ENCODE results near the gene TIPIN. TPM values are rescaled to one million over a fixed set of nuclear protein-coding genes. Genes with fewer than 3 reads are reported as not detected.

TIPIN gene, protein sequence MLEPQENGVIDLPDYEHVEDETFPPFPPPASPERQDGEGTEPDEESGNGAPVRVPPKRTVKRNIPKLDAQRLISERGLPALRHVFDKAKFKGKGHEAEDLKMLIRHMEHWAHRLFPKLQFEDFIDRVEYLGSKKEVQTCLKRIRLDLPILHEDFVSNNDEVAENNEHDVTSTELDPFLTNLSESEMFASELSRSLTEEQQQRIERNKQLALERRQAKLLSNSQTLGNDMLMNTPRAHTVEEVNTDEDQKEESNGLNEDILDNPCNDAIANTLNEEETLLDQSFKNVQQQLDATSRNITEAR
- total RNA-seq: 4.6 TPM
- long read RNA-seq, partial matches to known transcripts: 0 of 5 reads
- long read RNA-seq, other reads (novel, unspliced or antisense): 4 of 5 reads

GRCh38 chr15:66356359-66357236, at the start of gene TIPIN:
Gene TIPIN, minus strand, starts transcription at chr15:66356685. Its CDS starts 3,738 bp downstream, at chr15:66352947.
- peak within 1 kb of the TSS; percentile 75 for H3K27ac ChIP-seq
- peak; percentile 98 for DNase-seq
- H3K4me1 ChIP-seq: no peaks in the 10 kb centered on the region
- H3K9me3 ChIP-seq: no peaks in the 10 kb centered on the region
- no peak for TF ChIP-seq CTCF (IDR thresholded peaks at IDR 0.05)
- peak; percentile 100 for ATAC-seq
- intact Hi-C loops (cut with DNase I): no loop called here
- peaks cover 8% of the 10 kb centered on the region for H3K36me3 ChIP-seq
- H3K4me3 ChIP-seq: peak within 1 kb of the TSS; percentile 62
- H3K27me3 ChIP-seq: no peaks in the 10 kb centered on the region

GRCh38 chr15:66405615-66406014, 49.1 kb upstream of the TIPIN start:
- ATAC-seq (no peak), DNase-seq (no peak)
- no peaks in the 10 kb centered on the region for H3K36me3 ChIP-seq
- intact Hi-C loops (cut with DNase I): no loop called here
- H3K9me3 ChIP-seq: no peaks in the 10 kb centered on the region
- no peak overlapping the region for H3K4me3 ChIP-seq
- peak overlapping the region; percentile 51 for H3K27ac ChIP-seq
- H3K4me1 ChIP-seq: peaks cover 35% of the 10 kb centered on the region
- H3K27me3 ChIP-seq: no peaks in the 10 kb centered on the region
- TF ChIP-seq CTCF (IDR thresholded peaks at IDR 0.05): no peak

DNA sequence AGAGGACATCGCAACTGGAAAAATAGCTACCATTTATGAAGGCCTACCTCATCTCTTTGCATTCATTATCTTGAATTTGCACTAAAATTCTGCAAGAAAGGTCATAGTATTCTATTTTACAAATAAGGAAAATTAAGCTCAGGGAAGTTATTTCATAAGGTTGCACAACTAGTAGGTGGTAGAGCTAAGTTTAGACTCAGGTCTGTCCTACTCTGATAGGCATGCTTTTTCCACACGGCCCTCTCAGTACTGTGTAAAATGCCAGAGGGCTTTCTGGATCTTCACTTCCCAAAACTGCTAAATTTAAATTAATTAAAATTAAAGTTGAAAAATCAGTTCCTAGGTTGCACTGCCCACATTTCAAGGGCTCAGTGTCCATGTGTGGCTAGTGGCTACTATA, 48.5 kb upstream of the TIPIN start:
- Histone ChIP-seq H3K4me1 (peaks cover 32% of the 10 kb centered on the region), H3K27ac (peak overlapping the region; percentile 51), H3K9me3 (no peaks in the 10 kb centered on the region), H3K4me3 (no peak overlapping the region), H3K36me3 (no peaks in the 10 kb centered on the region), H3K27me3 (no peaks in the 10 kb centered on the region)
- DNase-seq: no peak
- intact Hi-C loops (cut with DNase I): no loop called here
- TF ChIP-seq CTCF (IDR thresholded peaks at IDR 0.05): no peak
- ATAC-seq: peak; percentile 48

GRCh38 chr15:66404532-66404931, 48.0 kb upstream of the TIPIN start:
- no peaks in the 10 kb centered on the region for H3K9me3 ChIP-seq
- intact Hi-C loops (cut with DNase I): no loop called here
- ATAC-seq (peak; percentile 76), DNase-seq (no peak)
- peak; percentile 18 for TF ChIP-seq CTCF (IDR thresholded peaks at IDR 0.05)
- H3K27ac ChIP-seq: peak overlapping the region; percentile 51
- H3K36me3 ChIP-seq: no peaks in the 10 kb centered on the region
- peak overlapping the region; percentile 7 for H3K4me3 ChIP-seq
- no peaks in the 10 kb centered on the region for H3K27me3 ChIP-seq
- peaks cover 32% of the 10 kb centered on the region for H3K4me1 ChIP-seq

DNA sequence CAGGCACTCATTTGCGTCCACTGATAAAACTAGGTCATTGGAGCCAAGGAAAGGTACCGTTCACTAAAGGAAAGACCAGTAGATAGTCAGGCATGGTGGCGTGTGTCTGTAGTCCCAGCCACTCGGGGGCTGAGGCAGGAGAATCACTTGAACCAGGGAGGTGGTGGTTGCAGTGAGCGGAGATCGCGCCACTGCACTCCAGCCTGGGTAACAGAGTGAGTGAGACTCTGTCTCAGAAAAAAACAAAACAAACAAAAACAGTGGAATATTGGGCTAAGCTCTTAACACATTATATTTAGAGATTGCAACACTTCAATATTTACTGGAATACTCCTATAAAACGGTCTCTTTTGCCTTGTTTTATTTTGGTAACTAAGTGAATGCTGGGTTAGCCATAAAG, 47.6 kb upstream of the TIPIN start:
- intact Hi-C loops (cut with DNase I): no loop called here
- peak overlapping the region; percentile 7 for H3K4me3 ChIP-seq

More for the DNA sequence above, 47.6 kb upstream of the TIPIN start:
- Histone ChIP-seq H3K4me1 (peaks cover 32% of the 10 kb centered on the region), H3K36me3 (no peaks in the 10 kb centered on the region), H3K9me3 (no peaks in the 10 kb centered on the region), H3K27ac (peak overlapping the region; percentile 51), H3K27me3 (no peaks in the 10 kb centered on the region)
- ATAC-seq: no peak
- no peak for TF ChIP-seq CTCF (IDR thresholded peaks at IDR 0.05)
- DNase-seq: no peak

All from upper lobe of right lung (tissue), 1 donor.